Common myeloid progenitor, CD34-positive (primary cell): Measurements from ENCODE around the gene NEK10.

Experiments
- CTCF ChIA-PET: fragments of 350-600 bp; sonication (Branson Sonifier 250); formaldehyde crosslinking; loops from one replicate; lab custom pipeline; 2021; ENCODE audit warnings: antibody characterized with exemption; lab: Charles Lee
- POLR2A ChIA-PET: fragments of 350-600 bp; sonication (Branson Sonifier 250); formaldehyde crosslinking; loops from one replicate; lab custom pipeline; 2021; ENCODE audit warnings: antibody characterized with exemption; lab: Charles Lee
- DNase-seq, 3 donors: peaks; one replicate each; pipeline versions ENCODE4 v3.0.0 to v3.0.0-alpha.2; 2013
- H3K27ac ChIP-seq, 2 experiments: 1 replicate in 1 of 2; 2 replicates in 1 of 2; pipeline ENCODE4 v1.7.0; 2013; ENCODE audit warnings: inconsistent platforms in 2 of 2, low read length in 2 of 2, mild to moderate bottlenecking in 2 of 2, low read depth in 1 of 2, moderate library complexity in 1 of 2; ENCODE audit not compliant: severe bottlenecking in 2 of 2, insufficient read depth in 1 of 2, poor library complexity in 1 of 2
- H3K27me3 ChIP-seq, 5 experiments: replicated peaks in 2 of 5; 1 replicate in 3 of 5; 2 replicates in 2 of 5; pipeline versions ENCODE4 v1.6.1 to v1.7.0; 2013; ENCODE audit warnings: low read length in 4 of 5, mild to moderate bottlenecking in 2 of 5, moderate library complexity in 2 of 5, inconsistent platforms in 1 of 5; ENCODE audit not compliant: insufficient read depth in 5 of 5, control insufficient read depth in 4 of 5
- H3K36me3 ChIP-seq, 4 experiments: 1 replicate in 2 of 4; 2 replicates in 2 of 4; pipeline versions ENCODE4 v1.6.1 to v1.7.0; 2013; ENCODE audit warnings: low read length in 3 of 4, control low read depth in 1 of 4, mild to moderate bottlenecking in 1 of 4; ENCODE audit not compliant: control insufficient read depth in 4 of 4, insufficient read depth in 4 of 4
- H3K4me1 ChIP-seq, 4 experiments: 1 replicate in 3 of 4; 2 replicates in 1 of 4; pipeline versions ENCODE4 v1.6.1 to v1.7.1; 2013; ENCODE audit warnings: low read length in 3 of 4, mild to moderate bottlenecking in 3 of 4, control low read depth in 1 of 4, inconsistent platforms in 1 of 4, moderate library complexity in 1 of 4; ENCODE audit not compliant: control insufficient read depth in 4 of 4, insufficient read depth in 4 of 4; ENCODE audit errors: control extremely low read depth in 1 of 4
- H3K4me3 ChIP-seq, 7 experiments: 1 replicate in 4 of 7; 2 replicates in 3 of 7; pipeline versions ENCODE4 v1.5.1 to v1.7.0; 2013; ENCODE audit warnings: mild to moderate bottlenecking in 7 of 7, low read length in 6 of 7, moderate library complexity in 6 of 7, inconsistent platforms in 2 of 7, low read depth in 2 of 7, control low read depth in 1 of 7; ENCODE audit not compliant: insufficient read depth in 4 of 7, control insufficient read depth in 1 of 7; ENCODE audit errors: extremely low read depth in 1 of 7
- H3K9me3 ChIP-seq, 5 experiments: 1 replicate in 4 of 5; 2 replicates in 1 of 5; pipeline versions ENCODE4 v1.6.1 to v1.7.1; 2013; ENCODE audit warnings: low read length in 4 of 5, mild to moderate bottlenecking in 2 of 5, inconsistent platforms in 1 of 5, low read depth in 1 of 5, moderate library complexity in 1 of 5; ENCODE audit not compliant: control insufficient read depth in 4 of 5, insufficient read depth in 2 of 5; ENCODE audit errors: control extremely low read depth in 1 of 5
- WGBS: methylation state at CpG from one replicate; pipeline ENCODE4 v1.1.5; 2013; ENCODE audit not compliant: insufficient coverage; 5-methylcytosine and 5-hydroxymethylcytosine counted together

The NEK10 gene

DNA sequence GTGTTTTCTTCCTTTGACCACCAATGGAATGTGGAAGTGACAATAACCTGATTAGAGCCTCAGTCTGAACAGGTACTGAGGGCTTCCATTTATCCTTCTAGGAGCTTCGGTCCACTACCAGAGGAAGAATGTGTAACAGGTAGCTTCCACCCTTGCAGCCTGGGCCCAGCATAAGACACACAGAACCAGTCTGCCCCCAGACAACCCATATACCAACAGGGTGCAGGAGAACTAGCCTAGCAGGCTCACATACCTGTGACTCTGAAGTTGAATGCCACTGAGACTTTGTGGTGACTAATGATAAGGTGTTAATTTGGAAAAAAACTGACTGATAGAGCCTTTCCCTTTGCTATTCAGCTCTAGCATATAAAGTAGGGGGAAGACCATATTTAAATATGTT, 166.2 kb downstream of the NEK10 start:
- ChIA-PET POLR2A (no interaction called here), CTCF (no interaction called here)
- no peaks in the 10 kb centered on the region for H3K9me3 ChIP-seq
- H3K27ac ChIP-seq, result no peak overlapping the region
- peaks cover 0 to 1% (median 0%) of the 10 kb centered on the region in 5 experiments for H3K27me3 ChIP-seq
- H3K36me3 ChIP-seq, result no peaks in the 10 kb centered on the region
- DNase-seq, result no peak
- no peak overlapping the region for H3K4me3 ChIP-seq
- no CpG with 5 or more reads among the region's 1 CpG for WGBS
- H3K4me1 ChIP-seq, result no peaks in the 10 kb centered on the region

DNA sequence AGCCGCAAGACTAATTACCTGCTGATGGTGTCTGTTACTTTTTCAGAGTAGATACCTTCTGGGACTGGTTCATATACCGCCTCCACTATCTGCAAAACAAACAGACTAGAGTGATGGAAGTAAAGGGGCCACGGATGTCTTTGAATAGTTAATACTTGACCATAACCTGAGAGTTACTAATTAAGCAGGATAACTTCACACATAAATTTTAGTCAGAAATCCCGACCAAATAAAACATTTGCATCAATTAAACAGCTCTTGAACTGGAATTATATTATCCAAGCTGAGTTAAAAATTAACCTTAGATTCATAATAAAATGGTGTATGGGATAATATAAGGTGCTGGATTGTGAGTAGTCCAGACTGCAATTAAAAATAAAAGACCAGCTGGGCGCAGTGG, 167.7 kb downstream of the NEK10 start:
- no peaks in the 10 kb centered on the region for H3K9me3 ChIP-seq
- WGBS, result 92% methylated on average over 2 of the region's 5 CpGs
- no peaks in the 10 kb centered on the region for H3K4me1 ChIP-seq
- H3K27me3 ChIP-seq, result no peaks in the 10 kb centered on the region
- ChIA-PET CTCF (no interaction called here), POLR2A (no interaction called here)
- H3K36me3 ChIP-seq, result no peaks in the 10 kb centered on the region
- H3K27ac ChIP-seq, result no peak overlapping the region
- DNase-seq, result no peak
- no peak overlapping the region for H3K4me3 ChIP-seq

DNA sequence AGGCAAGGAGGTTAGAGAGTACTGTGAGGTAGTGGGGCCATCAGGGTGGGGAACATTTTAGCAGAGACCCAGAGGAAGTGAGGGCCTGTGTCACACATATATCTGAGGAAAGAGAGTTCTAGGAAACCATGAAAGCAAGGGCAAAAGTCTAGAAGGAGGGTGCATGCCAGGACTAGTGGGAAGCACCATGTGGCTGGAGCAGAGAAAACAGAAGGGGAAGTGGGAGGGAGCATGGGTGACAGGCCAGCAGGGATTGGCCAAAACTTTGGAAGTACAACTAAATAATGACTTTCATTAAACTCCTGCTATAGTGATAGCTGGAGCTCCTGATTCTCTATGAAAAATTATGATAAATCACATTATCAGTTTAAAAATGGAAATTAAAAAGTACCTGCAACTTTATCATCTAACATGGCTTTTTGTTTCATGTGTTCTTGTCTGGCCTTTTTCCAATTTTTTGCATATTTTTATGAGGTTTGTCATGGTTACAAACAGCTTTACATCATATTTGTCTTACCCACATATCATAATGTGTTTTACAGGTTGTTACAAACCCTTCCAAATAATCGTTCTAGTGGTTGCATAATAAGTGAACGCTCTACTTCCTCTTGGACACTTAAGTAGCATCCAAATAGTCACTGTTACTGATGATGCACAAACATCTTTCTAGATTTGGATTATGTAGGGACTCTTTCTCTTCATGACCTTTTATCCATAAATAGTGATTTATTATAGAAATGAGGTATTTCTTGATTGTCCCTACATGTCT, 168.3 kb downstream of the NEK10 start:
- no CpG with 5 or more reads among the region's 2 CpGs for WGBS
- Histone ChIP-seq H3K4me1 (no peaks in the 10 kb centered on the region), H3K9me3 (no peaks in the 10 kb centered on the region), H3K27me3 (no peaks in the 10 kb centered on the region), H3K4me3 (no peak overlapping the region), H3K36me3 (no peaks in the 10 kb centered on the region), H3K27ac (no peak overlapping the region)
- DNase-seq, result no peak
- CTCF ChIA-PET, result no interaction called here
- POLR2A ChIA-PET, result no interaction called here

DNA sequence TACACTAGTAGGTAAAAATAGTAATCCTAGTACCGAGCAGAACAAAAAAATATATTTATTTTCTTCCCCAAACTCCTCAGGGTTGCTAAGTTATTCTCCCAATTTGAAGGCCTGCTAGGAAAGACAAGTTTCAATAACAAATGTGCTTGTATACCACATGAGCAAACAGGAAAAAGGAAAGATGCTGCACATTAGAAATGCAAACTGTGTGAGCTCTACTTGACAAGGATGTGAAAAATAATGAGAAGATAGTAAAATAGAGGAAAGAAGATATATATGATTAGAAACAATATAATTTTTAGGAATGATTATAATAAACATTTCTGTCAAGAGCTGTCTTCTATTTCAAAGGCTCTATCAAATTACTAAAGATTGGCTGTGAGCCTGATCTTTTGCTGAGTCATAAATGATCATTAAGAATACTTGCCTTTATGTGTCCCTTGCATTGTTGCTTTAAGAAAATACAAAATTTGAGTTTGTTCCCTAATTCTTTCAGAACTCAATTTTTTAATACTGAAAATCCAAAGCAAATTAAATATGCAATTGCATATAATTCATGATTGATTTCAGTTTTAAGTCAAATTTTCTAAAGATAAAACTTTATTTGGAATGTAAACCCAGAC, 174.2 kb downstream of the NEK10 start:
- Histone ChIP-seq H3K27me3 (no peaks in the 10 kb centered on the region), H3K9me3 (no peaks in the 10 kb centered on the region), H3K4me1 (no peaks in the 10 kb centered on the region), H3K27ac (no peak overlapping the region), H3K36me3 (no peaks in the 10 kb centered on the region), H3K4me3 (no peak overlapping the region)
- no CpG with 5 or more reads among the region's 1 CpG for WGBS
- POLR2A ChIA-PET, result no interaction called here
- CTCF ChIA-PET, result no interaction called here
- no peak for DNase-seq

DNA sequence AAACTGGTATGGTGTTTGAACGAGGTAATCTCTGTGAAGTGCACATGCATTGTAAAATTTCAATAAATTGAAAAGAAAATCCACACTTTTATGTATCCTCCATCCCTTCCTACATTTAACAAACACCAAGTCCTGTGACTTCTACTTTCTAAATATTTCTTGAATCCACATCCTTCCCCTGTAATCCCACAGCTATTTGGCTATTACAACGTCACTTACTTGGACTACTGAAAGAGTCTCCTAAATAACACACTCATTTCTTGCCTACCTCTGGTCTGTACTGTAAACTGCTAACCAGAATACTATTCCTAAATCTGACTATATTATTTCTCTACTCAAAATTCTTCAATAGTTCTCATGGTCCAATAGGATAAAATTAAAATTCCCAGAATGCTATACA, 176.1 kb downstream of the NEK10 start:
- CTCF ChIA-PET, result interaction anchor here (0.8 kb wide), 1 partner anchor 28 kb away, joined by 3 read pairs; no protein-coding TSS in a partner anchor
- H3K27me3 ChIP-seq, result no peaks in the 10 kb centered on the region
- DNase-seq, result no peak
- POLR2A ChIA-PET, result interaction anchor here (0.6 kb wide), 1 partner anchor 713 kb away, joined by 13 read pairs; no protein-coding TSS in a partner anchor
- no peaks in the 10 kb centered on the region for H3K4me1 ChIP-seq
- H3K36me3 ChIP-seq, result no peaks in the 10 kb centered on the region
- no peaks in the 10 kb centered on the region for H3K9me3 ChIP-seq
- no peak overlapping the region for H3K4me3 ChIP-seq
- H3K27ac ChIP-seq, result no peak overlapping the region
- WGBS, result 93% methylated on average over 1 of the region's 2 CpGs

DNA sequence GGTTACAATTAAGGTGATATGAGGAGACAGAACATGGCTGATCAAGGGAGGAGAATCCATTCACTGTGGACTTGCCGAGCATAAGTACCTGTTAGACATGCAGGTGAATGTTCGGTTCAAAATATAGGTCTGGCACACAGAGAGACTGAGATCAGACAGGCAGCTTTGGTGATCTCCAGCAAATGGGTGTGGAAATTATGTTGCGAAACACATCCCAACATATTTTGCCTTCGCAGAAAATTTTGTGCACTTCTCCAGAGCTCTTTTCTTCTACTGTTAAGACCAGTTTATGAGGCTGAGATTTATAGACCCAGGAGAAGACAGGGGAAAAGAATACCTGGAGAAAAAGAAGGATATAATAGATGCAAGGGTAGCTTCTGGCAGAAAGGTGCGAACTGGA, 183.2 kb downstream of the NEK10 start:
- 85% methylated on average over 5 of the region's 5 CpGs for WGBS
- POLR2A ChIA-PET, result no interaction called here
- Histone ChIP-seq H3K4me1 (no peaks in the 10 kb centered on the region), H3K9me3 (no peaks in the 10 kb centered on the region), H3K27me3 (no peaks in the 10 kb centered on the region), H3K27ac (no peak overlapping the region), H3K36me3 (no peaks in the 10 kb centered on the region), H3K4me3 (no peak overlapping the region)
- no peak for DNase-seq
- CTCF ChIA-PET, result no interaction called here

DNA sequence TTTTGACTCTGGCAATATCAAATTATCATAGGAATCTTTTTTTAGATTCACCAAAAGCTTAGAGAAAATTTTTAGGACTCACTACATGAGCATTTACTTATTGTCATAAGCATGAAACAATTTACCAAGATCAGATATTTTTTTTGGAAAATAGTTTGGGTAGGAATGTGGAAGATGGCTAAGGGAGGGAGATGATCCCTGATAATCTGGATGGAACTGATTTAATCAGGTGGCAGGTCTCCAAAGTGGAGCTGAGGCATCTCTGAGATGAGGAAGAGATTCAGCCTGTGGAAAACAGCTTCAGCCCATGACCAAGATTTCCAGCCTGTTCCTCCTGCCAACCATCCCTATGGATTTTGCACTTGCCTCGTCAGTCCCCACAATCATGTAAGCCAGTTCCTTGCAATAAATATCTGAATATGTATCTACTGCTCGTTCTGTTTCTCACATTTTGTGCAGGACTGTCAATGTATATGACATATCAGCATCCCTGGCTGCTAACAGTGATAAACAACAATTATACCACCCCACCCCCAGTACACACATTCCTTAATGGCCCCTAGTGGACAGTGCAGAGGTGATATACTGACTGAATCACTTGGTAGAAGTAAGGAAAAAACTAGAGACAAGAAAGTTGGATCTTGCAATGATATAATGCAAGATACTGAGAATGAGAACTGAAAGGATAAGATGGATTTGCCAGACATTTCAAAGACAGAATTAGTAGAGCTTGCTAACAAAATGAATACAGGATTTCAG, 183.8 kb downstream of the NEK10 start:
- Histone ChIP-seq H3K9me3 (no peaks in the 10 kb centered on the region), H3K27ac (no peak overlapping the region), H3K4me1 (no peaks in the 10 kb centered on the region), H3K27me3 (no peaks in the 10 kb centered on the region), H3K4me3 (no peak overlapping the region), H3K36me3 (no peaks in the 10 kb centered on the region)
- no peak for DNase-seq
- 79% methylated on average over 2 of the region's 2 CpGs for WGBS
- ChIA-PET POLR2A (no interaction called here), CTCF (no interaction called here)
